NT2/D1 (cell line): Measurements from ENCODE around the gene IL17C.

Experiments
- DNase-seq: peaks from one replicate; pipeline ENCODE4 v3.0.0-alpha.2; 2011; ENCODE audit warnings: low read depth, low spot score
- H3K27me3 ChIP-seq: 2 replicates; pipeline ENCODE4 v1.6.0; 2011; ENCODE audit warnings: mild to moderate bottlenecking; ENCODE audit not compliant: insufficient read length, insufficient read depth
- H3K36me3 ChIP-seq: 2 replicates; pipeline ENCODE4 v1.6.1; 2011; ENCODE audit warnings: mild to moderate bottlenecking, low read length, mixed read lengths; ENCODE audit not compliant: insufficient read depth, insufficient read length
- H3K4me1 ChIP-seq: 2 replicates; pipeline ENCODE4 v1.5.1; 2011; ENCODE audit not compliant: insufficient read depth, insufficient read length
- H3K4me3 ChIP-seq: 2 replicates; pipeline ENCODE4 v1.5.1; 2011; ENCODE audit warnings: low read depth; ENCODE audit not compliant: insufficient read length
- H3K9ac ChIP-seq: 2 replicates; pipeline ENCODE4 v1.6.0; 2011; ENCODE audit warnings: low read depth; ENCODE audit not compliant: insufficient read length
- H3K9me3 ChIP-seq: 2 replicates; pipeline ENCODE4 v1.5.1; 2011; ENCODE audit warnings: mild to moderate bottlenecking, low read length; ENCODE audit not compliant: insufficient read depth
- SUZ12 ChIP-seq: IDR thresholded peaks from 2 replicates; pipeline ENCODE4 v1.6.1; 2011; ENCODE audit not compliant: insufficient read length, insufficient read depth; ENCODE audit errors: extremely low read depth
- YY1 ChIP-seq: IDR thresholded peaks from 2 replicates; pipeline ENCODE4 v1.6.1; 2011; ENCODE audit not compliant: insufficient read length, insufficient read depth
- ZNF274 ChIP-seq: IDR thresholded peaks from 2 replicates; pipeline ENCODE4 v1.6.1; 2011; ENCODE audit warnings: mild to moderate bottlenecking, low read depth, low read length

Gene IL17C

DNA sequence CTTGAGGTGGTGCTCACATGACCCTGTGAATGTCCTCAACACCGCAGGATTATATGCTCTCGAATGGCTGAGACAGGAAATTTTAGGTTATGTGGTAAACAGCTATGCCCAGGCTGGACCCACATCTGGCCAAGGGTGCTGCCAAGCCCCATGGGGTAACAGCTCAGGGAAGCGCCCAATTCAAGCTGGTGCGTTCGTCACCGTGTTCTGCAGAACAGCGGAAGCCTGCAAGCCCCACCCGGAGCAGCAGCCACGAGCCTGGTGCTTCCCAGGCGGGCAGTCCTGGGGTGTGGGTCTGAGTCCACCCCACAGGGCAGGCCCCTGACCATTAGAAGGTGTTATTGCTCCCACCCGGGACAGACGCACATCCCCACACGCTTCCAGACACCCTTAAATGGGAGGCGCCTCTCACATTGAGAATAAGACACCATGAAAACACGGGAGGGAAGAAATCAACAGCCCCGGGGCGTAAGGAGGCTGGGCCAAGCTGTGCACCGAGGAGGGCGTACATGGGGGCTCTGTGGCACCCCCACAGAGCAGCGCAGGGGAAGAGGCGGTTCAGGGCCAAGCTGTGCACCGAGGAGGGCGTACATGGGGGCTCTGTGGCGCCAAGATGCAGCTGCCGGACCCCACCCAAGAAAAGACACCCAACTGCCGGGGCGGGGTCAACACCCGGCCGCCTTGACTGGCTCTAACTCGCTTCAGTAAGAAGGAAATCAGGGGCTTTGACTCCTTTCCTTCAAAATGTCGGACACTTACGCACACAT is 15.4 kb downstream of the IL17C start:
- H3K4me3 ChIP-seq = no peak overlapping the region
- no peak for TF ChIP-seq ZNF274
- no peak for TF ChIP-seq YY1
- TF ChIP-seq SUZ12 = no peak
- no peaks in the 10 kb centered on the region for H3K9me3 ChIP-seq
- no peak for DNase-seq
- peaks cover 18% of the 10 kb centered on the region for H3K4me1 ChIP-seq
- peaks cover 76% of the 10 kb centered on the region for H3K36me3 ChIP-seq
- no peaks in the 10 kb centered on the region for H3K27me3 ChIP-seq
- no peak overlapping the region for H3K9ac ChIP-seq

- no peaks in the 10 kb centered on the region for H3K27me3 ChIP-seq
- H3K36me3 ChIP-seq = peaks cover 73% of the 10 kb centered on the region
- no peak overlapping the region for H3K9ac ChIP-seq
- no peak for DNase-seq
- H3K4me3 ChIP-seq = no peak overlapping the region
- TF ChIP-seq ZNF274 (no peak), SUZ12 (no peak), YY1 (no peak)
- H3K4me1 ChIP-seq = peaks cover 20% of the 10 kb centered on the region
- no peaks in the 10 kb centered on the region for H3K9me3 ChIP-seq
Observed at GRCh38 chr16:88654363-88655052, 16.1 kb downstream of the IL17C start.

- no peak overlapping the region for H3K4me3 ChIP-seq
- TF ChIP-seq YY1 (no peak), SUZ12 (no peak), ZNF274 (no peak)
- peaks cover 76% of the 10 kb centered on the region for H3K36me3 ChIP-seq
- peaks cover 18% of the 10 kb centered on the region for H3K4me1 ChIP-seq
- no peak for DNase-seq
- H3K9ac ChIP-seq = no peak overlapping the region
- H3K9me3 ChIP-seq = no peaks in the 10 kb centered on the region
- H3K27me3 ChIP-seq = no peaks in the 10 kb centered on the region
Observed at GRCh38 chr16:88655053-88655732, 16.8 kb downstream of the IL17C start.

- Histone ChIP-seq H3K9me3 (no peaks in the 10 kb centered on the region), H3K27me3 (no peaks in the 10 kb centered on the region), H3K36me3 (peaks cover 77% of the 10 kb centered on the region), H3K9ac (no peak overlapping the region), H3K4me1 (peaks cover 18% of the 10 kb centered on the region), H3K4me3 (no peak overlapping the region)
- no peak for TF ChIP-seq ZNF274
- TF ChIP-seq YY1 = no peak
- TF ChIP-seq SUZ12 = no peak
- DNase-seq = no peak
Observed at GRCh38 chr16:88655733-88656281, 17.4 kb downstream of the IL17C start.

- H3K9me3 ChIP-seq = no peaks in the 10 kb centered on the region
- TF ChIP-seq ZNF274 (no peak), YY1 (no peak), SUZ12 (no peak)
- H3K4me1 ChIP-seq = peaks cover 14% of the 10 kb centered on the region
- no peak overlapping the region for H3K4me3 ChIP-seq
- peaks cover 78% of the 10 kb centered on the region for H3K36me3 ChIP-seq
- H3K27me3 ChIP-seq = no peaks in the 10 kb centered on the region
- DNase-seq = no peak
- no peak overlapping the region for H3K9ac ChIP-seq
Observed at GRCh38 chr16:88656291-88656980, 18.1 kb downstream of the IL17C start.

- no peak for DNase-seq
- H3K9ac ChIP-seq = no peak overlapping the region
- TF ChIP-seq SUZ12 (no peak), ZNF274 (no peak), YY1 (no peak)
- H3K36me3 ChIP-seq = peaks cover 71% of the 10 kb centered on the region
- peaks cover 12% of the 10 kb centered on the region for H3K4me1 ChIP-seq
- H3K4me3 ChIP-seq = no peak overlapping the region
- no peaks in the 10 kb centered on the region for H3K27me3 ChIP-seq
- H3K9me3 ChIP-seq = no peaks in the 10 kb centered on the region
Observed at GRCh38 chr16:88657371-88657770, 19.0 kb downstream of the IL17C start.
